ENCODE measurements around the gene BCAS4. TPM values are rescaled to one million over a fixed set of nuclear protein-coding genes. Genes with fewer than 3 reads are reported as not detected.

BCAS4 gene
- total RNA-seq, 4 donors from 2014 or later = 6.6 to 15.7 (median 13.1) TPM

- WGBS, 2 donors = 33 to 46% methylated on average over 15 to 28 of the region's 35 CpGs
- Histone ChIP-seq H3K4me3 (replicated peaks in 1 of 3) (peak overlapping the region in 1 of 3 donors; percentile 70), H3K36me3 (no peaks in the 10 kb centered on the region), H3K4me1 (peaks cover 4 to 29% of the 10 kb centered on the region in 2 donors), H3K27me3 (no peaks in the 10 kb centered on the region), H3K9me3 (no peaks in the 10 kb centered on the region), H3K27ac (peak overlapping the region in 2 of 3 donors; percentile 9 to 52)
- DNase-seq = no peak
- intact Hi-C loops (cut with DNase I) = loop anchor here (5.0 kb wide), 1 partner anchor 133 kb away; no protein-coding TSS in a partner anchor
- no peak for TF ChIP-seq POLR2A (IDR thresholded peaks at IDR 0.05)
- peak in 2 of 6 experiments; percentile 34 to 35 for TF ChIP-seq CTCF (IDR thresholded peaks at IDR 0.05)
Observed at GRCh38 chr20:50794181-50794845, 548 bp upstream of the BCAS4 start.

GRCh38 chr20:50797142-50797541, 2.3 kb downstream of the BCAS4 start:
- no peaks in the 10 kb centered on the region for H3K27me3 ChIP-seq
- H3K4me1 ChIP-seq = peaks cover 4 to 26% of the 10 kb centered on the region in 2 donors
- no peak overlapping the region for H3K4me3 ChIP-seq (replicated peaks in 1 of 3)
- H3K36me3 ChIP-seq = no peaks in the 10 kb centered on the region
- intact Hi-C loops (cut with DNase I) = no loop called here
- WGBS, 2 donors = 93 to 96% methylated on average over 4 of the region's 4 CpGs
- no peaks in the 10 kb centered on the region for H3K9me3 ChIP-seq
- no peak for DNase-seq
- TF ChIP-seq POLR2A (IDR thresholded peaks at IDR 0.05) (no peak), CTCF (IDR thresholded peaks at IDR 0.05) (no peak)
- no peak overlapping the region for H3K27ac ChIP-seq

- peak overlapping the region; percentile 88 to 91 (median 90) for H3K27ac ChIP-seq
- H3K4me3 ChIP-seq (replicated peaks in 1 of 3) = no peak overlapping the region
- intact Hi-C loops (cut with DNase I) = no loop called here
- DNase-seq = no peak
- TF ChIP-seq POLR2A (IDR thresholded peaks at IDR 0.05) (no peak), CTCF (IDR thresholded peaks at IDR 0.05) (no peak)
- no peaks in the 10 kb centered on the region for H3K27me3 ChIP-seq
- no peaks in the 10 kb centered on the region for H3K36me3 ChIP-seq
- no peaks in the 10 kb centered on the region for H3K9me3 ChIP-seq
- H3K4me1 ChIP-seq = peaks cover 4 to 26% of the 10 kb centered on the region in 2 donors
- whole genome bisulfite sequencing, 2 donors = 89 to 90% methylated on average over 7 of the region's 7 CpGs
Observed at GRCh38 chr20:50798650-50799049, 3.8 kb downstream of the BCAS4 start.

GRCh38 chr20:50799176-50799889, 4.5 kb downstream of the BCAS4 start:
- H3K27me3 ChIP-seq = no peaks in the 10 kb centered on the region
- H3K4me3 ChIP-seq (replicated peaks in 1 of 3) = no peak overlapping the region
- TF ChIP-seq CTCF (IDR thresholded peaks at IDR 0.05) = no peak
- peak in 1 of 2 donors; percentile 38 for TF ChIP-seq POLR2A (IDR thresholded peaks at IDR 0.05)
- H3K4me1 ChIP-seq = peaks cover 3 to 22% of the 10 kb centered on the region in 2 donors
- H3K9me3 ChIP-seq = no peaks in the 10 kb centered on the region
- H3K36me3 ChIP-seq = no peaks in the 10 kb centered on the region
- 58 to 61% methylated on average over 13 of the region's 13 CpGs for WGBS, 2 donors
- intact Hi-C loops (cut with DNase I) = no loop called here
- peak overlapping the region; percentile 88 to 91 (median 90) for H3K27ac ChIP-seq
- DNase-seq = peak; percentile 57 to 58

Data from thyroid gland (tissue), 4 donors.